ACHN (cell line): ENCODE results near the gene FYTTD1.

ENCODE experiments used
- DNase-seq: peaks from one replicate; pipeline ENCODE4 v3.0.0-alpha.2; 2015
- in situ Hi-C: cut with HindIII; loops from 2 replicates; pipeline ENCODE4 v1.10.0; 2017; ENCODE audit warnings: low sequenced_read_pairs, low pct_ligation_motif_present, low pct_unique_long_range_greater_than_20kb

Gene FYTTD1

DNA sequence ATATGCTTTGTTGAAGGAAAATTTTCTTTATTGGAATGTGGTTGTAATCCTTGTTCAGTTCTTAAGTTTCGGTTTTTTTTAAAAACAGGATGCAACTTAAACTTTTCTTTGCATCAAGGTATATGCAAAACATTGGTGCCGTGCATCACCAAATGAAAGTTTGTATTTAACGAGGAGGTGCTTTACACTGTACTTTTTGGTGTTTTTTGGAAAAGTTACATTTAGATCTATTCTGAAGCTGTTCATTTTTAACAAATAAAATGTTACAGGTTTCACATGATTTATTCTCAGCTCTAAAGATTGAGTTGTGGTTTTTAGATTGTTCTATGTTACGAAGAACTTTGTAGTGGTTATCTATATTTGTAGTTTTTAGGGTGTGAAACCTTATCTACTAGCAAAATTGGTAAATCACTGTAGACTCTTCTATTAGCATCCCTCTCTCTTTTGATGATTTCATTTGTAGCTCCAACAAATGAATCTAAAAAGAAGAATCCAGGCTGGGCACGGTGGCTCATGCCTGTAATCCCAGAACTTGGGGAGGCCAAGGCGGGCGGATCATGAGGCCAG is 34.4 kb downstream of the FYTTD1 start:
- no peak for DNase-seq
- in situ Hi-C loops: no loop called here

DNA sequence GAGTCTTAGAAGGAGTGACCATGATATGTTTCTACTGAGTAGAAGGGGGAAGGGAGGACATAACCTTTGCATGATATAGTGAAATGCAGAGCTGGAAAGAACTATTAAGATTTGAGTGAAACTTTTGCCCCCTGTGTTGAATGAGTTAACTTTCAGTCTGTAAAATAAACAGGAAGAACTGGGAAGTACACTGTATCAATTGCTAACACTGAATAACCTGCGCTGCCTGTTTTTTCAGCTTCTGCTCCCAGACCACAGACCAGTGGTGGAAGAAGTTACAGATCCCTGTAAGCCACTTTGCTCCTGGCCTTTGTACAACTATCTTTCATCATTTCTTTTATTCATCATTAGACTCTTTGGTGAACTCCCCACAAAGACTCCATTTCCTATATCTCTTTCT is 37.7 kb downstream of the FYTTD1 start:
- DNase-seq: no peak
- in situ Hi-C loops: no loop called here

- in situ Hi-C loops: no loop called here
- no peak for DNase-seq
These were observed 39.6 kb downstream of the FYTTD1 start for GRCh38 chr3:197789309-197789708.

GRCh38 chr3:197790033-197790432 is 40.4 kb downstream of the FYTTD1 start:
- DNase-seq: no peak
- in situ Hi-C loops: no loop called here

DNA sequence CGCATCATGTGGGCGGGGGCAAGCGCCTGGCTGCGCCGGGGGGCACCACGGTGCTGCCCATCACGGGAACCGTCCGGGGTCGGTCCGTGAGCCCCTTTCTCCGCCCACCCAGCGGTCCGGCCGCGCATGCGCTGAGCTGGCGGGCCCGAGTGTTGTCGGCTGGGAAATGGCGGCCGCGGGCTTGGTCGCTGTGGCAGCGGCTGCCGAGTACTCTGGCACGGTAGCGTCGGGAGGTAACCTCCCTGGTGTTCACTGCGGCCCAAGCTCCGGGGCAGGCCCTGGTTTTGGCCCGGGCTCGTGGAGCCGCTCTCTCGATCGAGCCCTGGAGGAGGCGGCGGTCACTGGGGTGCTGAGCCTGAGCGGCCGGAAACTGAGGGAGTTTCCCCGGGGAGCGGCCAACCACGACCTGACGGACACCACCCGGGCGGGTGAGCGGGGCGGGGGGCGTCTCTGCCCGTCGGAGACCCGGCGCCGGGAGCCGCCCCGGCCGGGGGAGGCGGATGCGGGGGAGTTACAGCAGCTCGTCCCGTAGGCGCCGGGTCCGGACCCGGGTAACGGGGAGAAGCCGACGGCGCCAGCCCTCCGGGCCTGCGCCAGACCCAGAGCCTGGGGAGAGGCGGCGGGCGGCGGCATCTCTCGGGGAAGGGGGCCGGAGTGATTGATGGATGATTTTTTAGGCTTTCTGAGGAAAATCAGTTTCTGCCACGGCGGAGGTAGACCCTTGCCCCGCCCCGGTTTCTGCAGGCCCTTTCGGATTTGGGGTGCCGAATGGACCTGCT is 41.6 kb downstream of the FYTTD1 start, which contains the start of gene LRCH3:
LRCH3 (plus strand) TSS at position 142 of the 779 bp plus-strand sequence; CDS start at position 167, 25 bp downstream.
- DNase-seq: peak; percentile 72
- in situ Hi-C loops: no loop called here

DNA sequence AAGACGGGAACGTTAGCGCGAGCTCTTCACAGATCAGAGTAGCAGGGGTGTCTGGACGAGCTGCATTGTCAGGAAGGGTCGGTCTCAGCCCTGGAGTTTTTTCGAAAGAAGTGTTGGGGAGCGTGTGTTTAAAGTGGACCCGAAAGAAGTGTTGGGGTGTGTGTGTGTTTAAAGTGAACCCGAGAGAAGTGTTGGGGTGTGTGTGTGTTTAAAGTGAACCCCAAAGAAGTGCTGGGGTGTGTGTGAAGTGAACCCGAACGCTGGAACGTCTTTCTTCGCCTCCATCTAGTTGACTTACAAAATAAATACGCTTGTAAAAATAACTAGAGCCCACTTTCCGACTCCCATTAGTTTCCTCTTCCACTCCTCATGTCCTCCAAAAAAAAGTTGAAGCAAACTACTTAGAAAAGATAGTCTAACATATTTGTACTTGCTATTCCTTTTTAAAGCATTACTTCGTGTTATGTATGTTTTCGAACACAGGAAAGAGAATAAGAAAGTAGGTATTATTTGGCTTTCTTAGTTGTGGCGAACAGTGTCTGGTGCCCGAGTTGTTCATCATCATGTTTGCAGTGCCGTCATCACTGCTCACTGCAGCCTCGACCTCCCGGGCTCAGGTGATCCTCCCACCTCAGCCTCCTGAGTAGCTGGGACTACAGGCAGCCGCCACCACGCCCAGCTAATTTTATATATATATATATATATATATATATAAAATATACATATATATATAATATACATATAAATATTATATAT is 42.4 kb downstream of the FYTTD1 start:
- peak; percentile 35 for DNase-seq
- in situ Hi-C loops: no loop called here

GRCh38 chr3:197793247-197793646 is 43.6 kb downstream of the FYTTD1 start:
- in situ Hi-C loops: no loop called here
- no peak for DNase-seq

DNA sequence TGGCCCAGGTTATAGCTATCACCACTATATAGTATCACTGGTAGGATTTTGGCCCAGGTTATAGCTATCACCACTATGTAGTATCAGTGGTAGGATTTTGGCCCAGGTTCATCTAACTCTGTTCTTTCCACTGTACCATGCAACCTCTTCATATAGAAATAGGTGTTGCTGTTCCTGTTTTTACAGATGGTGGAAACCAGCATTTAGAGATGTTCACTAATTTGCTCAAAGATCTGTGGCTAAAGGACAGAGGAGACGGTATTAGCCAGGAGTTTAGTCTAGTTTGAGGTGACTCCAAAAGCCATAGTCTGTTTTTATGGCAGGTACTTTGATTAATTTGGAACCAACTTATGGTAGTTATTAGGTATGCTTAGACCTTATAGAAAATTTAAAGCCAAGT is 44.4 kb downstream of the FYTTD1 start:
- in situ Hi-C loops: no loop called here
- no peak for DNase-seq

GRCh38 chr3:197795200-197795599 is 45.5 kb downstream of the FYTTD1 start:
- in situ Hi-C loops: no loop called here
- no peak for DNase-seq

GRCh38 chr3:197796087-197796486 is 46.4 kb downstream of the FYTTD1 start:
- in situ Hi-C loops: no loop called here
- no peak for DNase-seq

- in situ Hi-C loops: no loop called here
- DNase-seq: no peak
These were observed 49.2 kb downstream of the FYTTD1 start for GRCh38 chr3:197798863-197799262.

DNA sequence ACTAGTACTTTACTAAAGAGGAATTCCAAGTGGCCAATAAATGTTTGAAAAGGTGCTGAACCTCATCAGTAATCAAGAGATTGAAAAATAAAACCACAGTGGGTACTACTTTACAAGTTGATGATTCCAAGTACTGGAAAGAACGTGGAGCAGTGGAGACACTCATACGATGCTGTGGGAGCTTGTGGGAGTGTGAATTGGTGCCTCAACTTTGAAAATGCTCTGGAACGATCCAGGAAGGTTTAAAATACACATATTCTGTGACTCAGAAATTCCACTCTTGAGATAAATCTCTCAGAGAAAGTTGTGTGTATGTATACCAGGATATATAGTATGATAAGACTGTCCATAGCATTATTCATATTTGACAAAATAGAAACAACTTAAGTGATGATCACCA is 50.7 kb downstream of the FYTTD1 start:
- in situ Hi-C loops: no loop called here

GRCh38 chr3:197801891-197802778 is 52.5 kb downstream of the FYTTD1 start:
- in situ Hi-C loops: no loop called here
- peak; percentile 21 for DNase-seq

More for the DNA sequence above, 50.7 kb downstream of the FYTTD1 start:
- no peak for DNase-seq

DNA sequence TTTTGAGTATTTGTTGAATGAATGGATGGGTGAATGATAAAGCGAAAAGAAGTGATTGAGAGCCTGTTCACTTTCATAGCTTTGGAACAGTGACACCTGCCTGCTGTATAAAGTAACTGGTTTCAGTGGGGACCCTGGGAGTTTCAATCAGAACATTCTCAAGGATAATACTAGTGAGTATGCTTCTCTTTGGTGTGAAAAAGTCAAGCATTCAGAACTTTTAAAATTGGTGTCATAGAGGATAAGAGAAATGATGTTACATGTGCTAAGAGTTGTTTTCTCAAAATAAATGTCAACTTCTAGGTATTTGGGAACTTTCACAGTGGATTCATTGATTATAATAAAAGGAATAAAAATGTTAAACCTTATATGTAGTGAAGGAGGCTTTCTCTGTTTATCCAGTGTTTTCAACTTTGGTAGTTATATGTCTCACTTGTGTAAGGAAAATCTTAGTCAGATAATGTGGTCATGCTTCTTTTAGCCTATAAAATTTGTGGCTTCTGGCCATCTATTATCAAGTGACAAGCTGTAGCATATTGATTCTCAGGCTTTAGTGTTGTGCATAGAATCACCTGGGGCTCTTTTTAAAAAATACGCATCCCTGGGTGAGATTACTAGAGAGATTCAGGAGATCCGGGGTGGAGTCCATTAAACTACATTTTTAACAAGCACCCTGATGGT is 53.2 kb downstream of the FYTTD1 start:
- in situ Hi-C loops: no loop called here
- no peak for DNase-seq

- DNase-seq: no peak
- in situ Hi-C loops: no loop called here
These were observed 54.8 kb downstream of the FYTTD1 start for GRCh38 chr3:197804511-197804910.

DNA sequence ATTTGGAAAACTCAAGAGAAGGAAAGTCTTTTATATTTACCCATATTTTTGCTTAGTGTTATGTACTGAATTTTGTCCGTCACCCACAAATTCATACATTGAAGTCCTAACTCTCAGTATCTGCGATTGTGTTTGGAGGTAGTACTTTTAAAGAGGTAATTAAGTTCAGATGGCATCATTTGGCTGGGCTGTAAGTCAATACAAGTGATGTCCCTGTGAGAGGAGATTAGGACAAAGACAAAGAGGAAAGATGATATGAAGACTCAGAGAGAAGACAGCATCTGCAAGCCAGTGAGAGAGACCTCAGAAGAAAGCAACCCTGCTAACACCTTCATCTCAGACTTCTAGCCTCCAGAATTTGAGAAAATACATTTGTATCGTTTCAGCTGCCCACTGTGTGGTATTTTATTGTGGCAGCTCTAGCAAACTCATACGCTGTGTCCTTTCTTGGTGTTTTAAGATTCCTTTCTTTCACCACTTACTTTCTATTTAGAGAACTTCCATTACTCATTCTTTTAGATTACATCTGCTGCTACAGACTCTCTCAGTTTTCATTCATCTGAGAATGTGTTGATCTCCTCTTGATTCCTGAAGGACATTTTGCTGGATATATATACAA is 58.4 kb downstream of the FYTTD1 start:
- DNase-seq: no peak

DNA sequence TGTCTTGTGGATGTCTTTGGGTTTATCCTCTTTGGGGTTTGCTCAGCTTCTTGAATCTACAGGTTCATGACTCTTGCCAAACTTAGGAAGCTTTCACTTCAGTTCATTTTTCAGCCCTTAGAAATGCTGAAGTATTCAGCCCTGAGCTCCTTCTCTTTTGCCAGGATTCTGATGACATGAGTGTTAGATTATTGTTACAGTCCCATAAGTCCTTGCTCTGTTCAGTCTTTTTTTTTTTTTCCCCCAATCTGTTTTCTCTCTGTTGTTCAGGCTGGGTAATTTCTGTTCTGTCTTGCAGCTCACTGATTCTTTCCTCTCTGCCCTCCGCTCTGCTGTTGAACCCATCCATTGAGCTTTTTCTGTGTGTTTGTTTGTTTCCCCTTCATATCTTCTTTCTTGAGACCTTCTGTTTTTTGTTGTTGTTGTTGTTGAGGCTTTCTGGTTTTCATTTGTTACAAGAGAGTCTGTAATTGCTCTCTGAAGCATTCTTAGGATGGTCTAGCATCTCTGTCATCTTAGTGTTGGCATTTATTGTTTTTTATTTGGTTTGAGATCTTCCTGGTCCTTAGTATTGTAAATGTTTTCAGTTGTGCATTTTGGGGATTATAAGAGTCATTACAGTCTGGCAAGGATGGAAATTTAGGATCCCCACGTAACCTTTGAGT is 59.8 kb downstream of the FYTTD1 start:
- in situ Hi-C loops: no loop called here
- no peak for DNase-seq

More for the DNA sequence above, 58.4 kb downstream of the FYTTD1 start:
- in situ Hi-C loops: no loop called here
